HEK293 (cell line): Measurements from ENCODE around the gene ELK4.

Experiments
- BCL11B ChIP-seq: fragments of 450-650 bp; formaldehyde crosslinking; IDR thresholded peaks from 2 replicates; pipeline ENCODE4 v1.5.1; 2016; ENCODE audit warnings: low read depth, missing biosample characterization, missing genetic modification characterization
- ZNF10 ChIP-seq: fragments of 450-650 bp; formaldehyde crosslinking; IDR thresholded peaks from 2 replicates; pipeline ENCODE4 v1.5.1; 2017; ENCODE audit warnings: missing biosample characterization, missing genetic modification characterization
- TF ChIP-seq, protein P1 (sequence below): fragments of 450-650 bp; formaldehyde crosslinking; IDR thresholded peaks from 2 replicates; pipeline ENCODE4 v1.5.1; 2016; ENCODE audit warnings: missing biosample characterization, missing genetic modification characterization

DNA sequence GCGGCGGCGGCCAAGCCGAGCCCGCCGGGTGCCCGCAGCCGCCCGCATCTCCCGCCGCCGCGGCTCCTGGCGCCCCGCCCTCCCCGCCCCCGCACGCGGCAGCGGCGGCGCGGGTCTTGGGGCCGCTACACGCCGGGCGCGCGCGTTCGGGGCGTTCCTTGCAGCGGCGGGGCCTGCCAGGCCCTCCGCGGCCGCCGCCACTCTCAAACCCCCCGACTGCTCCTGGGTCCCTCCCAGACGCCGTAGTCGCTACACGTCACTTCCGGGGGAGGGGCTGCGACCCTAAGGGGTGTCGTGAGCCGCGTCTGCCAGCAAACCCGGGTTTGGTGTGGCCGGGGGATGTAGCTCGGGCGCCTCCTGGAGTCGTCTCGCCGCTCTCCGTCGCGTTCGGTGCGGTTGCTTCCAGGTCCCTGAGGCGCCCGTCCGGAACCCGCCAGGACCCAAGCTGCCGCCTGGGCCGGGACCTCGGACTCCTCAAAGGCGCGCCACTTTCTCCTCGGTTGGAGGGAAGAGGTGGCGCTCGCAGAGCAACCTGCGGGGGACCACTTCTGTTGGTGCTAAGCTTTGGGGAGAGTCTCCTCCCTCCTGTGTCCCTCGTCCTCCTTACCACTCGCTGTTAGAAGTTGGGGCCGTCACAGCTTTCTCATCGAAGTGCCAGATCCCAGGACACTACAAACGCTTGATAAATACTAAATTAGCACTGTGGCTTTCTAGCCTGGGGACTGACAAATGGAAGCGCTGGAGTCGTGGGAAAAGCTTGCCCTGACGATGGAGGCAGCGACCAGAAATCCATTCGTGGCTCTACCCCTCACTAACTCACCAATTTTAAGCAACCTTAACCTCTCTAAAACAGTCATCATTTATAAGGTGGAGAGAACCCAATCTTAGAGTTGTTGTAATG, at the start of gene ELK4:
- TF ChIP-seq ZNF10 (tag by site-specific recombination) (no peak), BCL11B (tag by site-specific recombination) (no peak)
- TF ChIP-seq, protein P1, sequence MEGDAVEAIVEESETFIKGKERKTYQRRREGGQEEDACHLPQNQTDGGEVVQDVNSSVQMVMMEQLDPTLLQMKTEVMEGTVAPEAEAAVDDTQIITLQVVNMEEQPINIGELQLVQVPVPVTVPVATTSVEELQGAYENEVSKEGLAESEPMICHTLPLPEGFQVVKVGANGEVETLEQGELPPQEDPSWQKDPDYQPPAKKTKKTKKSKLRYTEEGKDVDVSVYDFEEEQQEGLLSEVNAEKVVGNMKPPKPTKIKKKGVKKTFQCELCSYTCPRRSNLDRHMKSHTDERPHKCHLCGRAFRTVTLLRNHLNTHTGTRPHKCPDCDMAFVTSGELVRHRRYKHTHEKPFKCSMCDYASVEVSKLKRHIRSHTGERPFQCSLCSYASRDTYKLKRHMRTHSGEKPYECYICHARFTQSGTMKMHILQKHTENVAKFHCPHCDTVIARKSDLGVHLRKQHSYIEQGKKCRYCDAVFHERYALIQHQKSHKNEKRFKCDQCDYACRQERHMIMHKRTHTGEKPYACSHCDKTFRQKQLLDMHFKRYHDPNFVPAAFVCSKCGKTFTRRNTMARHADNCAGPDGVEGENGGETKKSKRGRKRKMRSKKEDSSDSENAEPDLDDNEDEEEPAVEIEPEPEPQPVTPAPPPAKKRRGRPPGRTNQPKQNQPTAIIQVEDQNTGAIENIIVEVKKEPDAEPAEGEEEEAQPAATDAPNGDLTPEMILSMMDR (tag by site-specific recombination), result peak; percentile 95
